Fibroblast of peridontal ligament (primary cell): ENCODE measurements around the gene PRKAA2.

ENCODE experiments used
- DNase-seq: peaks from one replicate; pipeline ENCODE4 v3.0.0-alpha.2; 2010; ENCODE audit errors: extremely low read depth

The PRKAA2 gene

DNA sequence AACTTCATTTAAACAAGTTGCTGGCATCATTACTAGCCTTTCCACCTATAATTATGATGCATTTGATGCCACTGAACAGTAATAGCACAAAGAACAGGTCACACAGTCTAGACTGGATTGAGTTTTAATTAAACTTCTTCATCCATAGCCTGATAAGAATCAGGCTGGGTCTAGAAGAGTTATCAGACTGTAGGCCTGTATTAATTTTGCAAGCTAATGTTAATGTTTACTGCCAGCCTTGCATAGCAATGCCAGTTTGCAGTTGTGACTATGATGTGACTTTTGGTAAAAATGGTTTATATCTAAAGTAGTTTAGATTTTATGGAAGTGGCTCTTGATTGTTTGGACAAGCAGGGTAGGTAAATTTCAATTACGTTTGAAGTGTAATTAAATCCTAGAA, 68.0 kb downstream of the PRKAA2 start:
- no peak for DNase-seq

DNA sequence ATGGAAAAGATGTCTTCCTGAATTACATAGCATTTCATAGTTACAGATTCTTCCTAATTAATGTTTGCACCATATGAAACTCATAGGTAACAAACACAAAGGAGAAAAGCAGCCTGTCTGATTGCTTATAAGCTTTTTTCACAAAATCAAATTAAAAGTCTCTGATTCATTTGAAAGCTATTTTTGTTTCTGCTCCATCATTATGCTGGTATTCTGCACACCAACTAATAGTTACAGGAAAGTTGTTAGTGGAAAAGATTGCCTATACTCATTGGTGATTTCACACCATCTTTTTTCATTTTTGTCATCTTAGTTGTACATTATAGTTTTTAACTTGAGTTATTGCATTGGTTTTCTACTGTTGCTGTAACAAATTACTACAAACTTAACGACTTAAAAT, 70.0 kb downstream of the PRKAA2 start:
- peak; percentile 34 for DNase-seq

DNA sequence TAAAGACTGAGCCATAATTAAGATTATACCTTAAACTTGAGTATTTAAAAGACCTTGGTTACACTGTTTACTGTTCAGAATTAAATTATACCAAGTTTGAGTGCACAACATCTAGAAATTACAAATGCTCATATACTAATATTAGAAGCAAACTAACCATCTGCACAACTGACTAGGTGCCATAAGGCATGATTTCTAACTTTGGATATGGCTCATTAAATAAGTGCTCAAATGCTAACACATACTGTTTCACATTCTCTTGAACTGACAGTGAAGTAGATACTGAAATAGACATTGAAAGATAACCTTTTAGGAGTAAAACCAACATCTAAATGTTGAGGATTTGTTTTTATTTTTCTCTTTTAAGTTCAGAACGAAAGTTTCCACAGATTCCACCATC, 74.1 kb downstream of the PRKAA2 start:
- no peak for DNase-seq

DNA sequence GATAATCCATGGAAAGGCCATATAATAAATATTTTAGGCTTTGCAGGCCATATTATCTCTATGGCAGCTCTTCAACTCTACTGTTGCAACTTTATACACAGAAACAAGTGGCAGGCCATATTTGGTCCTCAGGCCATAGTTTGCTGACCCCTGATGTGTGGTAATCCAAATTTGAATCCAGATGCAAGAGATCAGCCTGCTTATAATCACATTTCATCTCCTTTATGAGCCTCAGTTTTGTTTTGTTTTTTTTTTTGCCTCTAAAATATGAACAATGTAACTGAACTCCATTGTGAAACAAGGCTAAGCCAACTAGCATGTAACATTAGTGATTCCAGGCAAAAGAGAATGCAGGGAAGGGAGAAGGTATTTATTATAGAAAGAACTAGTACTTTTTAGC, 81.6 kb downstream of the PRKAA2 start:
- no peak for DNase-seq

DNA sequence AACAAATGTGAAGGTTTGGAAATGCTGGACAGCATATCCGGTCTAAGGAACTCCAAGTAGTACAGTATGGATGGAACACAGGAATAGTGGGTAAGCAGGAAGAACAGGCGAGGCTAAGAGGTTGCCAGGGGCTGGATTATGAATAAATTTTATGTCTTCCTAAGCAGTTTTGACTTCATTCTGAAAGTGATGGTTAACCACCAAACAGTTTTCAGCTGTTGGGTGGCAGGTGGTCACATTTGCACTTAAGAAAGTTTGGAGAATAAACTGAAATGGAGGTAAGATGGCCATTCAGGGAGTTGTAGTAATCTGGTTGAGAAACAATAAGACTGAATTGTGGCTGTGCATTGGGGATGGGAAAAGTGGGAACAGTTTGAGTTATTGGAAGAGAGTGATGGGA, 83.8 kb downstream of the PRKAA2 start:
- DNase-seq = no peak

DNA sequence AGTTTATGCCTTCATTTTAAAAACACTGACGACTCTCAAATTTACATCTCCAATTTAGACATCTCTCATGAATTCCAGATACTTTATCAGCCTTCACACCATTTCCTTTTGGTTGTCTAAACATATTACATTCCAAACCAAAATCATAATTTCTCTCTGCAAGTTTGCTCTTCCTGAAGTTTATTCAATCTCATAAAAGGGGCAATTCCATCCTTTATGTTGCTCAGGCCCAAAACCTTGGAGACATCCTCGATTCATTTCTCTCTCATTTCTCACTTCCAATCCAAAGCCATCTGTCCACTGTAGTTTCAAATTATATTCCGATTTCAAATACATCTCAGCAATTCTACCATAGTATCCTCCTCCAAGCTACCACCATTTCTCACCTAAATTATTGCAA, 100.1 kb downstream of the PRKAA2 start:
- no peak for DNase-seq

DNA sequence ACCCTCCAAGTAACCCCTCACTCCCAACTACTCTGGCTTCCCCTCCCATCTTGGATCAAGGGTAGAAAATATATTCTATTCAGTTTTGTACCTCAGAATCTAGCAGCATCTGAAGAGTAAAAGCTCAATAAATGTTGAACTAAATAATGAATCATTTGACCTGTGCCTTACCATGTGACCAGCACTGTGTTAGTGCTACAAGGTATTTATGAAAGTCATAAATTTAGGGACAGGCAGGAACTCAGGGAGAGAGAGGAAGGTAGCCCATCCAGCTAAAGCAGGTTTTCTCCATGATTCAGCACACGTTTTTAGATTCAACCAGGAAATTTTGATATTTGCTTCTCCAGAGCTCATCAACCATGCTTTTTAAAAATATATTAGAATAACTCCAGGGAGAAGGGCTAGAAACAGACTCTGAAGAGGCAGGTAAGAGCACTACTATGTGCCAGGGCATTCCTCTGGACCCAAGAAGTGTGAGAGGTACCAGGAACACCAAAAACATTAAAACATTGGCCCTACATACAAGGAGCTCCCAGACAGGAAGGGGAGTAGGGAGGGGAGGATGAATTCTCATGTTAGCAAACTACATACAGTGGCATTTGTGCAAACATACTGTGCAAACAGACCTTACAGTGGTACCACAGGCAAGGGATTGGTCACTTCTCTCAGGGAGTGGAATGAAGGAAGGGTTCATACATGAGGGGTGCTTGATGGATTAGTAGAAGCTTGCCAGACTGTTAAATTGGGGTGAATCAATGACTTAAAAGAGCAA, 109.8 kb downstream of the PRKAA2 start:
- no peak for DNase-seq

DNA sequence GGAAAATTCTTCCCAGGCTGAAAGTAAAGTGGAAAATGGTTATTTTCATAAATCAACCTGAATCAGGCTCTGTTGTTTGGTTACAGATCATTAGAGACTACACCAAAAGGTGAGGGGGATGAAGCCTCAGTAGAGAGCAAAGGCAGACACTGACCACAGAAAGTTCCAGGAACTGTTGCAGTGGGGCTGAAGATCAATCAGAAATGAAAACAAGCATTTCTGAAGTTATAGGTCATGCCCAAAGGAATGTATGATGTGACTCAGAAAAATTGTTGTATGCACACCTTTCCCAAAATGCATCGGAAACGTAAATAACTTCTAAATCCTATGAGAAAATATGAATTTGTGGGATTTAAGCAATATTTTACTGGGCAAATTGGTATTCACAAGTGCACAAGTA, 110.8 kb downstream of the PRKAA2 start:
- no peak for DNase-seq

DNA sequence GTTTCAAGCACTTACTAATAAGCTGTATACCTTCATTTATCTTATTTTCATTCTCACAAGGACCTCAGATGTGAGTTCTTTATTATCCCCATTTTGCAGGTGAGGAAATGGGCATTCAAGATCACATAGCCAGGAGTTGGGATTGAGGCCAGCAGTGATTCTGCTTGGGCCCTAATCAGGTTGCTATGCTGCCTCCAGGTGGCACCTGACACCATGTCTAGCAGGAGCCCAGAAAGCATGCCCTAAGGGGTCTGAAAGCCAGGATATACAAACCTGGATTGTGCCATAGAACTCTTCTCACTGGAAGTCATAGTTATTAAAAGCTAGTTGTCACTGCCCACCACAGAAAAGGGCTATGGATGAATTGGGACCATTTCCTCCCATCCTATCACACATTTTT, 113.0 kb downstream of the PRKAA2 start:
- DNase-seq = no peak

DNA sequence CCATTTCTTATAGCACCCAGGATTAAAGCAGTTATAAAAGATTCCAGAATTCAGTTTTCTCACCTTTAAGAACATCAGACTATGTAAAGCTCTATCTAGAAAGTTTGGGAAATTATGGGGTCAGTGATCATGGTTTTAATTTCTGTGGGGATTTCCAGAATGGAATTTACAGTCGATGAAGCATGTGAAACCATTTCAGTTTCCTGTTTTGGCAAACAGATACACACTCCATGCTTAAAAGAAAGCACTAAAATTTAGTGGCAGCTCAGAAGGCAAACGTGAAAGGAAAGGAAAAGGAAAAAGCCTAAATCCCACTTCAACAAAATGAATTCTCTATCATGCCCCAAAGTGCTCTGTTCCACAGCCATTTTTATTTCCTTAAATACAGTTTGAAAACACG, 113.7 kb downstream of the PRKAA2 start:
- DNase-seq = peak; percentile 2
